ENCODE measurements around the gene GDF7. TPM values are rescaled to one million over a fixed set of nuclear protein-coding genes. Genes with fewer than 3 reads are reported as not detected.
A peak's percentile ranks its signal among the peaks of the same experiment; 100 is the strongest.

Gene GDF7
- total RNA-seq, 2 experiments from 2014 or later: 0.02 TPM; not detected in 1

GRCh38 chr2:20638646-20639430 lies 28.1 kb upstream of the GDF7 start:
- no peak overlapping the region for H3K27ac Mint-ChIP-seq
- ATAC-seq: no peak
- POLR2A ChIA-PET: no interaction called here
- H3K9me3 Mint-ChIP-seq (ENCODE audit: low read depth): no peaks in the 10 kb centered on the region
- H3K4me3 Mint-ChIP-seq: no peak overlapping the region
- intact Hi-C loops (cut with DNase I, micrococcal nuclease): no loop called here
- DNase-seq: no peak
- H3K4me1 Mint-ChIP-seq: no peaks in the 10 kb centered on the region
- CTCF ChIA-PET: interaction anchor here (0.6 to 1.3 kb wide), 2 partner anchors 228 to 356 kb away, joined by 3 to 7 read pairs; no protein-coding TSS in a partner anchor
- no peaks in the 10 kb centered on the region for H3K27me3 Mint-ChIP-seq
- H3K36me3 Mint-ChIP-seq (ENCODE audit: low read depth): peaks cover 4% of the 10 kb centered on the region

DNA sequence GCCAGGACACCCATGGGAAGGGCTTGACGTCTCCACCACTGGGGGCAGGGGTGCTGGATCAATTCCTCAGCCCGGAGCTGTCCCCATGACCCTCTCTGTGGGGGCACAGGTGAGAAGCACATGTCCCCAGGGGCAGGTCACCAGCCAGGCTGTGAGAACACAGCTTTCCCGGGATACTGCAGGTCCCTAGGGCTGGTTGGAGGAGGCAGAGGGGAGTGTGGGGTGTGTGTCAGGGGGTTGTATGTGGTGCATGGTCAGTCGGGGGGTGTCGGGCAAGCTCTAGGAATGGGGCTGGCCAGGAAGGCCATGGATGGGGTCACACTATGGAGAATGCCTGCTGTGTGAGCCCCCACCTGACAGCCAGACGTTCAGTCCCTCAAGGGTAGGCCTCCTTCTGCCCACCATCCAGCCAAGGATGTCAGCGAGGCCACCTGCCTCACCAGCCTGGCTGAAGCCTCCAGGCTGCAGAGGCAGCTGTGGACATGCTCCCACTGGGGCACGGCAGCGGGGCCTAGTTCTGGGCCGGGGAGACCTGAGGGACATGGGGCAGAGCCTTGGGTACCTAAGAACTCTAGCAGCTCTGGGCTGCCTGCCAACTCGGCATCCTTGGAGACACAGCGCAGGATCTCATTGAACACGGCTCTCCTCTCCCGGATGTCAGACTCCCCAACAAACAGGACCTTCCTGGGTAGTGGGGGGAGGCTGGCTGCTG lies 26.4 kb upstream of the GDF7 start:
- Mint-ChIP-seq H3K36me3 (ENCODE audit: low read depth) (peaks cover 4% of the 10 kb centered on the region), H3K27me3 (no peaks in the 10 kb centered on the region), H3K9me3 (ENCODE audit: low read depth) (no peaks in the 10 kb centered on the region), H3K27ac (no peak overlapping the region), H3K4me1 (no peaks in the 10 kb centered on the region), H3K4me3 (no peak overlapping the region)
- ChIA-PET CTCF (interaction anchor here (0.9 to 3.4 kb wide), 8 partner anchors 13 to 324 kb away, joined by 3 to 18 read pairs (median 4); no protein-coding TSS in a partner anchor), POLR2A (no interaction called here)
- ATAC-seq (no peak), DNase-seq (no peak)
- intact Hi-C loops (cut with DNase I, micrococcal nuclease): loop anchor here in 1 of 2 experiments (5.0 to 10.0 kb wide), 2 partner anchors 398 to 506 kb away; no protein-coding TSS in a partner anchor

- no peak overlapping the region for H3K27ac Mint-ChIP-seq
- POLR2A ChIA-PET: no interaction called here
- no peak for DNase-seq
- CTCF ChIA-PET: interaction anchor here (0.7 to 4.1 kb wide), 19 partner anchors 9 to 664 kb away, joined by 3 to 40 read pairs (median 4); partner anchors contain the start of genes HS1BP3 and RHOB
- H3K27me3 Mint-ChIP-seq: no peaks in the 10 kb centered on the region
- ATAC-seq: no peak
- intact Hi-C loops (cut with DNase I, micrococcal nuclease): loop anchor here in 1 of 2 experiments (5.0 to 10.0 kb wide), 2 partner anchors 399 to 507 kb away; no protein-coding TSS in a partner anchor
- no peaks in the 10 kb centered on the region for H3K9me3 Mint-ChIP-seq (ENCODE audit: low read depth)
- no peaks in the 10 kb centered on the region for H3K4me1 Mint-ChIP-seq
- H3K36me3 Mint-ChIP-seq (ENCODE audit: low read depth): peaks cover 2% of the 10 kb centered on the region
- no peak overlapping the region for H3K4me3 Mint-ChIP-seq
Observed at GRCh38 chr2:20641123-20641985, 25.6 kb upstream of the GDF7 start.

GRCh38 chr2:20642055-20642971 lies 24.6 kb upstream of the GDF7 start:
- DNase-seq (peak; percentile 85), ATAC-seq (peak; percentile 99)
- ChIA-PET CTCF (interaction anchor here (0.5 to 4.1 kb wide), 33 partner anchors 8 to 665 kb away, joined by 3 to 40 read pairs (median 3); partner anchors contain the start of genes HS1BP3 and RHOB), POLR2A (interaction anchor here (1.5 kb wide), 1 partner anchor 196 kb away, joined by 5 read pairs; the partner anchor contains the start of gene RHOB)
- intact Hi-C loops (cut with DNase I, micrococcal nuclease): loop anchor here (1.0 to 10.0 kb wide), 4 partner anchors 199 to 508 kb away; no protein-coding TSS in a partner anchor
- no peaks in the 10 kb centered on the region for H3K9me3 Mint-ChIP-seq (ENCODE audit: low read depth)
- no peak overlapping the region for H3K4me3 Mint-ChIP-seq
- H3K36me3 Mint-ChIP-seq (ENCODE audit: low read depth): peaks cover 2% of the 10 kb centered on the region
- H3K27me3 Mint-ChIP-seq: no peaks in the 10 kb centered on the region
- H3K4me1 Mint-ChIP-seq: no peaks in the 10 kb centered on the region
- H3K27ac Mint-ChIP-seq: no peak overlapping the region

DNA sequence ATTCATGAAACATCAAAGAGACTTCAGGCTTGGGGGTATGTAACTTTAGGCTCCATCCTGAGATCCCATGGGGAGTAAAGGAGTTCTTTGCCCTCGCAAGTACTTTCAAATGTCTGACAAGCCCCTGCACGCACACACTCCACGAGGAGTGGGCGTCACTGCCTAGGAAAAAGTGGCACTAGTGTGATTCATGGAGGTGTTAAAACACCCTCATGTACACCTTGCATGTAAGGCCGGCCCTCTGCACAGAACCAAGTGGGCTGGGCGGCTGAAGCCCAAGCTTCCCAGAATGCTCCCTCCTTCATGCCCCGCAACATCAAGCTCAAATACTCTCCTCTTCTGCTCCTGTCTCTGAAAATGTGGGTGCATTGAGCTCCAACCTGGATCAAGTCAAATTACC lies 23.9 kb upstream of the GDF7 start:
- H3K36me3 Mint-ChIP-seq (ENCODE audit: low read depth): peaks cover 2% of the 10 kb centered on the region
- no peak overlapping the region for H3K27ac Mint-ChIP-seq
- ATAC-seq: no peak
- no peaks in the 10 kb centered on the region for H3K9me3 Mint-ChIP-seq (ENCODE audit: low read depth)
- DNase-seq: no peak
- H3K4me1 Mint-ChIP-seq: no peaks in the 10 kb centered on the region
- POLR2A ChIA-PET: interaction anchor here (1.5 kb wide), 1 partner anchor 196 kb away, joined by 5 read pairs; the partner anchor contains the start of gene RHOB
- intact Hi-C loops (cut with DNase I, micrococcal nuclease): loop anchor here in 1 of 2 experiments (5.0 to 10.0 kb wide), 2 partner anchors 401 to 508 kb away; no protein-coding TSS in a partner anchor
- H3K4me3 Mint-ChIP-seq: no peak overlapping the region
- no peaks in the 10 kb centered on the region for H3K27me3 Mint-ChIP-seq
- CTCF ChIA-PET: interaction anchor here (0.7 to 4.1 kb wide), 20 partner anchors 8 to 460 kb away, joined by 3 to 40 read pairs (median 4); partner anchors contain the start of genes HS1BP3 and RHOB

DNA sequence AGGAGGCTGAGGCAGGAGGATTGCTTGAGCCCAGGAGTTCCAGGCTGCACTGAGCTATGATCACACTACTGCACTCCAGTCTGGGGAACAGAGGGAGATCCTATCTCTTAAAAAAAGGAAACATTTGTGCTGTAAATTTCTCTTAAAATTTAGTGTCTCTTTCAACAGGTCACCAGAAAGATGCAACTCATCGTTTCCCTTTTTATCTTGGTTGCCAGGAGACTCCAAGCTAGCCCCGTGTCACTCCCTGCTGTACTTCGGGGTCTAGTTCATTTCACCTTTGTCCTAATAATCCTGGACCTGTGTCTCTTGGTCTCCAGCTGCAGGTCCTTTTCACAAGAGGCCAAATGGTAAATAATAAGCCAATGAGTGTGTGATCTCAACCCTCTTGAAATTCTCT lies 23.1 kb upstream of the GDF7 start:
- H3K36me3 Mint-ChIP-seq (ENCODE audit: low read depth): peaks cover 2% of the 10 kb centered on the region
- POLR2A ChIA-PET: interaction anchor here (1.5 kb wide), 1 partner anchor 197 kb away, joined by 5 read pairs; the partner anchor contains the start of gene RHOB
- H3K27ac Mint-ChIP-seq: no peak overlapping the region

DNA sequence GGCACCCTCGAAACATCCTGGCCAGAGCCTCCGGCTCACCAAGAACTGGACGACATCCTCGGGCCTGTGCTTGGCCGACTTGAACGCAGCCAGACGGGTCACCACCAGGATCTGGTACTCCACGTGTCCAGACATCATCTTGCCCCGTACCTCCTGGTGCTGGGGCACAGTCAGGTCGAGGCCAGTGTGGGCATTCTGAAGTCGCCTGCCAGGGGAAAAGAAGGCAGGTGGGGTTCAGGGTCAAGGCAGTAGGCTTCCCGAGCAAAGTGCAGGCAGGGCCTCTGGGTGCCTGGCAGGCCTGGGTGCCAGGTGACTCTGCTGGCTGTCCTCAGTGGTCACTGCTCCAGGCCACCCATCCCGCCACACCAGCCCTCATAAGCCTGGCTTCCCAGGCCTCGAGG lies 21.6 kb upstream of the GDF7 start:
- Mint-ChIP-seq H3K36me3 (ENCODE audit: low read depth) (peaks cover 2% of the 10 kb centered on the region), H3K27ac (no peak overlapping the region), H3K4me3 (no peak overlapping the region), H3K27me3 (no peaks in the 10 kb centered on the region), H3K4me1 (peaks cover 12% of the 10 kb centered on the region), H3K9me3 (ENCODE audit: low read depth) (no peaks in the 10 kb centered on the region)
- ATAC-seq (no peak), DNase-seq (no peak)
- intact Hi-C loops (cut with DNase I, micrococcal nuclease): loop anchor here in 1 of 2 experiments (10.0 kb wide), 1 partner anchor 510 kb away; no protein-coding TSS in a partner anchor
- ChIA-PET CTCF (interaction anchor here (4.1 kb wide), 1 partner anchor 205 kb away, joined by 38 read pairs; no protein-coding TSS in a partner anchor), POLR2A (no interaction called here)

More for the DNA sequence above, 23.1 kb upstream of the GDF7 start:
- ATAC-seq (no peak), DNase-seq (no peak)
- Mint-ChIP-seq H3K4me1 (no peaks in the 10 kb centered on the region), H3K27me3 (no peaks in the 10 kb centered on the region), H3K9me3 (ENCODE audit: low read depth) (no peaks in the 10 kb centered on the region), H3K4me3 (no peak overlapping the region)
- intact Hi-C loops (cut with DNase I, micrococcal nuclease): loop anchor here in 1 of 2 experiments (5.0 to 10.0 kb wide), 2 partner anchors 402 to 509 kb away; no protein-coding TSS in a partner anchor
- CTCF ChIA-PET: interaction anchor here (1.0 to 4.1 kb wide), 10 partner anchors 10 to 335 kb away, joined by 3 to 40 read pairs (median 4); no protein-coding TSS in a partner anchor

- Mint-ChIP-seq H3K4me3 (no peak overlapping the region), H3K27ac (no peak overlapping the region), H3K27me3 (no peaks in the 10 kb centered on the region), H3K36me3 (ENCODE audit: low read depth) (peaks cover 2% of the 10 kb centered on the region), H3K9me3 (ENCODE audit: low read depth) (no peaks in the 10 kb centered on the region), H3K4me1 (peaks cover 14% of the 10 kb centered on the region)
- ChIA-PET POLR2A (no interaction called here), CTCF (no interaction called here)
- intact Hi-C loops (cut with DNase I, micrococcal nuclease): loop anchor here in 1 of 2 experiments (10.0 kb wide), 1 partner anchor 511 kb away; no protein-coding TSS in a partner anchor
- DNase-seq (no peak), ATAC-seq (no peak)
Observed at GRCh38 chr2:20645761-20646160, 21.2 kb upstream of the GDF7 start.

GRCh38 chr2:20646446-20646845 lies 20.5 kb upstream of the GDF7 start:
- Mint-ChIP-seq H3K4me1 (peaks cover 17% of the 10 kb centered on the region), H3K4me3 (no peak overlapping the region), H3K27ac (no peak overlapping the region), H3K27me3 (no peaks in the 10 kb centered on the region), H3K9me3 (ENCODE audit: low read depth) (no peaks in the 10 kb centered on the region), H3K36me3 (ENCODE audit: low read depth) (no peaks in the 10 kb centered on the region)
- intact Hi-C loops (cut with DNase I, micrococcal nuclease): loop anchor here in 1 of 2 experiments (10.0 kb wide), 1 partner anchor 512 kb away; no protein-coding TSS in a partner anchor
- ATAC-seq (no peak), DNase-seq (no peak)
- CTCF ChIA-PET: interaction anchor here (0.7 kb wide), 1 partner anchor 235 kb away, joined by 3 read pairs; no protein-coding TSS in a partner anchor
- POLR2A ChIA-PET: no interaction called here

Data from activated CD4-positive, alpha-beta T cell treated with anti-CD3 and anti-CD28 coated beads for 36 hours (primary cell).